Stimulated activated CD4-positive, alpha-beta T cell treated with anti-CD3 and anti-CD28 coated beads, Interleukin-2, amount 100 ng/mL, for 24 hours (primary cell): ENCODE data around the gene CDK19.

Source experiments
- DNase-seq, 2 donors: peaks; one replicate each; pipeline ENCODE4 v3.0.0-alpha.2; 2020

CDK19 gene

GRCh38 chr6:110654096-110654820, 161.0 kb downstream of the CDK19 start:
- DNase-seq: no peak

GRCh38 chr6:110653381-110653780, 161.9 kb downstream of the CDK19 start:
- DNase-seq: no peak

- no peak for DNase-seq
Measured at GRCh38 chr6:110652520-110652919, 162.7 kb downstream of the CDK19 start.

- no peak for DNase-seq
Measured at GRCh38 chr6:110650755-110651154, 164.5 kb downstream of the CDK19 start.

- DNase-seq: no peak
Measured at GRCh38 chr6:110649704-110650103, 165.6 kb downstream of the CDK19 start.

- peak in 1 of 2 donors; percentile 9 for DNase-seq
Measured at GRCh38 chr6:110646951-110647910, 168.0 kb downstream of the CDK19 start.

GRCh38 chr6:110646419-110646698, 168.9 kb downstream of the CDK19 start:
- DNase-seq: no peak

GRCh38 chr6:110645685-110646418, 169.4 kb downstream of the CDK19 start:
- no peak for DNase-seq

- DNase-seq: no peak
Measured at GRCh38 chr6:110643175-110643574, 172.1 kb downstream of the CDK19 start.

GRCh38 chr6:110642711-110643110, 172.6 kb downstream of the CDK19 start:
- no peak for DNase-seq

- DNase-seq: no peak
Measured at GRCh38 chr6:110636781-110637180, 178.5 kb downstream of the CDK19 start.

GRCh38 chr6:110635096-110635495, 180.2 kb downstream of the CDK19 start:
- DNase-seq: no peak

- no peak for DNase-seq
Measured at GRCh38 chr6:110633731-110634213, 181.5 kb downstream of the CDK19 start.

- no peak for DNase-seq
Measured at GRCh38 chr6:110629153-110629552, 186.1 kb downstream of the CDK19 start.

- DNase-seq: no peak
Measured at GRCh38 chr6:110628330-110628729, 186.9 kb downstream of the CDK19 start.

- no peak for DNase-seq
Measured at GRCh38 chr6:110626442-110626841, 188.8 kb downstream of the CDK19 start.

GRCh38 chr6:110625883-110626282, 189.4 kb downstream of the CDK19 start:
- no peak for DNase-seq

- no peak for DNase-seq
Measured at GRCh38 chr6:110622912-110623578, 192.2 kb downstream of the CDK19 start.

- no peak for DNase-seq
Measured at GRCh38 chr6:110621061-110621460, 194.2 kb downstream of the CDK19 start.

GRCh38 chr6:110620065-110620464, 195.2 kb downstream of the CDK19 start:
- DNase-seq: no peak

- DNase-seq: no peak
Measured at GRCh38 chr6:110619275-110619908, 195.9 kb downstream of the CDK19 start.

GRCh38 chr6:110618591-110619267, 196.5 kb downstream of the CDK19 start:
- no peak for DNase-seq
